Neural cell (in vitro differentiated cells): ENCODE results near the gene COX4I1. TPM values are rescaled to one million over a fixed set of nuclear protein-coding genes. Genes with fewer than 3 reads are reported as not detected.

Experiments
- H2AFZ ChIP-seq: fragments of 200-600, 300-800 bp; sonication (generic), shearing (Covaris generic); 2 replicates; pipeline ENCODE4 v1.6.0; 2014; ENCODE audit warnings: low read depth, mild to moderate bottlenecking, antibody characterized with exemption, low read length, moderate library complexity
- H3F3A ChIP-seq: fragments of 200-600 bp; shearing (Covaris generic); 2 replicates; pipeline ENCODE4 v1.6.1; 2016; ENCODE audit warnings: mild to moderate bottlenecking, moderate library complexity, mixed read lengths, antibody characterized with exemption, low read length; ENCODE audit not compliant: insufficient read depth, poor library complexity, severe bottlenecking
- H3K27ac ChIP-seq: fragments of 200-600, 300-800 bp; sonication (generic), shearing (Covaris generic); 2 replicates; pipeline ENCODE4 v1.5.1; 2014; ENCODE audit warnings: mild to moderate bottlenecking, low read length, moderate library complexity
- H3K27me3 ChIP-seq: fragments of 300-800, 200-600 bp; sonication (generic), shearing (Covaris generic); 2 replicates; pipeline ENCODE4 v1.6.0; 2014; ENCODE audit warnings: mild to moderate bottlenecking, low read depth, low read length, moderate library complexity; ENCODE audit not compliant: insufficient read depth
- H3K36me3 ChIP-seq: fragments of 300-800, 200-600 bp; sonication (generic), shearing (Covaris generic); 2 replicates; pipeline ENCODE4 v1.5.1; 2014; ENCODE audit warnings: mild to moderate bottlenecking, antibody characterized with exemption, low read length, moderate library complexity; ENCODE audit not compliant: insufficient read depth
- H3K4me2 ChIP-seq: fragments of 300-800, 200-600 bp; sonication (generic), shearing (Covaris generic); 2 replicates; pipeline ENCODE4 v1.6.0; 2014; ENCODE audit warnings: mild to moderate bottlenecking, low read length
- H3K4me3 ChIP-seq: fragments of 300-800, 200-600 bp; sonication (generic), shearing (Covaris generic); 2 replicates; pipeline ENCODE4 v1.5.1; 2014; ENCODE audit warnings: mild to moderate bottlenecking, low read length, moderate library complexity
- H3K79me2 ChIP-seq: fragments of 200-600 bp; shearing (Covaris generic); replicated peaks from 2 replicates; pipeline ENCODE4 v1.6.0; 2014; ENCODE audit warnings: mild to moderate bottlenecking, low read length, moderate library complexity; ENCODE audit not compliant: insufficient read depth
- H3K9ac ChIP-seq: fragments of 300-800, 200-600 bp; sonication (generic), shearing (Covaris generic); 2 replicates; pipeline ENCODE4 v1.6.1; 2016; ENCODE audit warnings: mild to moderate bottlenecking, low read length, mixed read lengths
- H3K9me2 ChIP-seq: fragments of 200-600 bp; shearing (Covaris generic); 2 replicates; pipeline ENCODE4 v1.6.1; 2016; ENCODE audit warnings: mild to moderate bottlenecking, low read length, mixed read lengths; ENCODE audit not compliant: insufficient read depth
- H3K9me3 ChIP-seq: fragments of 200-600, 300-800 bp; sonication (generic), shearing (Covaris generic); 2 replicates; pipeline ENCODE4 v1.6.1; 2016; ENCODE audit warnings: mild to moderate bottlenecking, mixed run types, low read length, moderate library complexity, mixed read lengths
- H4K20me1 ChIP-seq: fragments of 200-600 bp; shearing (Covaris generic); 2 replicates; pipeline ENCODE4 v1.6.1; 2016; ENCODE audit warnings: mild to moderate bottlenecking, mixed run types; ENCODE audit not compliant: insufficient read depth
- EP300 ChIP-seq: fragments of 450-650 bp; conservative IDR thresholded peaks from 2 replicates; pipeline ENCODE4 v1.6.1; 2014; ENCODE audit warnings: antibody characterized with exemption, mild to moderate bottlenecking, moderate library complexity; ENCODE audit not compliant: poor library complexity, severe bottlenecking
- EZH2 ChIP-seq: fragments of 200-600, 300-800 bp; shearing (Covaris generic), sonication (generic); IDR thresholded peaks from 2 replicates; pipeline ENCODE4 v1.6.1; 2014; ENCODE audit warnings: antibody characterized with exemption, low read length, borderline replicate concordance, mild to moderate bottlenecking; ENCODE audit not compliant: insufficient read depth, poor library complexity, severe bottlenecking
- MXI1 ChIP-seq: fragments of 450-650 bp; conservative IDR thresholded peaks from 2 replicates; pipeline ENCODE4 v1.6.1; 2014; ENCODE audit warnings: antibody characterized with exemption, mild to moderate bottlenecking; ENCODE audit not compliant: poor library complexity, severe bottlenecking
- POLR2AphosphoS5 ChIP-seq: IDR thresholded peaks from 2 replicates; pipeline ENCODE4 v1.6.1; 2012
- RAD21 ChIP-seq: fragments of 450-650 bp; conservative IDR thresholded peaks from 2 replicates; pipeline ENCODE4 v1.6.1; 2014; ENCODE audit warnings: antibody characterized with exemption, mild to moderate bottlenecking, moderate library complexity
- SMC3 ChIP-seq: fragments of 450-650 bp; conservative IDR thresholded peaks from 2 replicates; pipeline ENCODE4 v1.6.1; 2014; ENCODE audit warnings: antibody characterized with exemption, mild to moderate bottlenecking, moderate library complexity; ENCODE audit not compliant: poor library complexity
- TAF1 ChIP-seq: IDR thresholded peaks from 2 replicates; pipeline ENCODE4 v1.6.1; 2012; ENCODE audit warnings: low read depth
- polyA plus RNA-seq: library from polyadenylated mRNA; depleted of rRNA; stranded (reverse); fragments of >200 nt; gene quantifications from 2 replicates; pipeline ENCODE4 v1.2.3, GENCODE V29; 2014
- TF ChIP-seq, protein P1 (sequence below): fragments of 450-650 bp; IDR thresholded peaks from 2 replicates; pipeline ENCODE4 v1.5.1; 2014; ENCODE audit warnings: antibody characterized with exemption, mild to moderate bottlenecking, moderate library complexity; ENCODE audit not compliant: poor library complexity, severe bottlenecking
- TF ChIP-seq, protein P2 (sequence below): IDR thresholded peaks from 2 replicates; pipeline ENCODE4 v1.6.1; 2012; ENCODE audit warnings: borderline replicate concordance

Gene COX4I1
- polyA plus RNA-seq, 1 donor from 2014 or later, result 709 TPM

- Histone ChIP-seq H3K9ac (no peak overlapping the region), H2AFZ (no peak overlapping the region), H3K9me2 (no peaks in the 10 kb centered on the region), H3K4me3 (no peak overlapping the region), H3K4me2 (no peak overlapping the region), H3F3A (no peaks in the 10 kb centered on the region), H4K20me1 (no peaks in the 10 kb centered on the region), H3K79me2 (no peaks in the 10 kb centered on the region), H3K9me3 (no peaks in the 10 kb centered on the region), H3K27me3 (no peaks in the 10 kb centered on the region), H3K27ac (no peak overlapping the region), H3K36me3 (no peaks in the 10 kb centered on the region)
- TF ChIP-seq TAF1, result no peak
- TF ChIP-seq, protein P1, sequence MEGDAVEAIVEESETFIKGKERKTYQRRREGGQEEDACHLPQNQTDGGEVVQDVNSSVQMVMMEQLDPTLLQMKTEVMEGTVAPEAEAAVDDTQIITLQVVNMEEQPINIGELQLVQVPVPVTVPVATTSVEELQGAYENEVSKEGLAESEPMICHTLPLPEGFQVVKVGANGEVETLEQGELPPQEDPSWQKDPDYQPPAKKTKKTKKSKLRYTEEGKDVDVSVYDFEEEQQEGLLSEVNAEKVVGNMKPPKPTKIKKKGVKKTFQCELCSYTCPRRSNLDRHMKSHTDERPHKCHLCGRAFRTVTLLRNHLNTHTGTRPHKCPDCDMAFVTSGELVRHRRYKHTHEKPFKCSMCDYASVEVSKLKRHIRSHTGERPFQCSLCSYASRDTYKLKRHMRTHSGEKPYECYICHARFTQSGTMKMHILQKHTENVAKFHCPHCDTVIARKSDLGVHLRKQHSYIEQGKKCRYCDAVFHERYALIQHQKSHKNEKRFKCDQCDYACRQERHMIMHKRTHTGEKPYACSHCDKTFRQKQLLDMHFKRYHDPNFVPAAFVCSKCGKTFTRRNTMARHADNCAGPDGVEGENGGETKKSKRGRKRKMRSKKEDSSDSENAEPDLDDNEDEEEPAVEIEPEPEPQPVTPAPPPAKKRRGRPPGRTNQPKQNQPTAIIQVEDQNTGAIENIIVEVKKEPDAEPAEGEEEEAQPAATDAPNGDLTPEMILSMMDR, result no peak
- TF ChIP-seq, protein P2, sequence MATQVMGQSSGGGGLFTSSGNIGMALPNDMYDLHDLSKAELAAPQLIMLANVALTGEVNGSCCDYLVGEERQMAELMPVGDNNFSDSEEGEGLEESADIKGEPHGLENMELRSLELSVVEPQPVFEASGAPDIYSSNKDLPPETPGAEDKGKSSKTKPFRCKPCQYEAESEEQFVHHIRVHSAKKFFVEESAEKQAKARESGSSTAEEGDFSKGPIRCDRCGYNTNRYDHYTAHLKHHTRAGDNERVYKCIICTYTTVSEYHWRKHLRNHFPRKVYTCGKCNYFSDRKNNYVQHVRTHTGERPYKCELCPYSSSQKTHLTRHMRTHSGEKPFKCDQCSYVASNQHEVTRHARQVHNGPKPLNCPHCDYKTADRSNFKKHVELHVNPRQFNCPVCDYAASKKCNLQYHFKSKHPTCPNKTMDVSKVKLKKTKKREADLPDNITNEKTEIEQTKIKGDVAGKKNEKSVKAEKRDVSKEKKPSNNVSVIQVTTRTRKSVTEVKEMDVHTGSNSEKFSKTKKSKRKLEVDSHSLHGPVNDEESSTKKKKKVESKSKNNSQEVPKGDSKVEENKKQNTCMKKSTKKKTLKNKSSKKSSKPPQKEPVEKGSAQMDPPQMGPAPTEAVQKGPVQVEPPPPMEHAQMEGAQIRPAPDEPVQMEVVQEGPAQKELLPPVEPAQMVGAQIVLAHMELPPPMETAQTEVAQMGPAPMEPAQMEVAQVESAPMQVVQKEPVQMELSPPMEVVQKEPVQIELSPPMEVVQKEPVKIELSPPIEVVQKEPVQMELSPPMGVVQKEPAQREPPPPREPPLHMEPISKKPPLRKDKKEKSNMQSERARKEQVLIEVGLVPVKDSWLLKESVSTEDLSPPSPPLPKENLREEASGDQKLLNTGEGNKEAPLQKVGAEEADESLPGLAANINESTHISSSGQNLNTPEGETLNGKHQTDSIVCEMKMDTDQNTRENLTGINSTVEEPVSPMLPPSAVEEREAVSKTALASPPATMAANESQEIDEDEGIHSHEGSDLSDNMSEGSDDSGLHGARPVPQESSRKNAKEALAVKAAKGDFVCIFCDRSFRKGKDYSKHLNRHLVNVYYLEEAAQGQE, result no peak
- no peak for TF ChIP-seq RAD21
- no peak for TF ChIP-seq POLR2AphosphoS5
- TF ChIP-seq EP300, result no peak
- TF ChIP-seq EZH2, result no peak
- no peak for TF ChIP-seq SMC3
- TF ChIP-seq MXI1, result no peak
Measured at GRCh38 chr16:85770741-85771140, 28.8 kb upstream of the COX4I1 start.

DNA sequence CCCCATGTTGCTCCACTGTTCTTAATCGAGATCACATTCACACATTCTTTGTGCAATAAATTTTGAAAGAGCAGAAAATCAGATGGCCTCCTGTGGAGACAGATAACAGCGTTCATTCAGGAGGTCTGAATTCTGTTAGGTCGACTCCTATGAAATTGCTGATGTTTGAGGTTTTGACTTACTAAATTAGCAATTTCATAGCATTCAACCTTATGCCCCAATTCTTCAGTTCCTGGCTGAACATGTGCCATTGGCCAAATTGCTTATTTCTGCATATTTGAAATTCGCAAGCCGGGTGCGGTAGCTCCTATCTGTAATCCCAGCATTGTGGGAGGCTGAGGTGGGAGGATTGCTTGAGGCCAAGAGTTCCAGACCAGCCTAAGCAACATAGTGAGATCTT lies 26.5 kb upstream of the COX4I1 start:
- H3K27ac ChIP-seq, result no peak overlapping the region
- TF ChIP-seq EP300 (no peak), POLR2AphosphoS5 (no peak), MXI1 (no peak), RAD21 (no peak), EZH2 (no peak), SMC3 (no peak), TAF1 (no peak)
- TF ChIP-seq, protein P2, result no peak
- TF ChIP-seq, protein P1, result no peak

More for the DNA sequence above, 26.5 kb upstream of the COX4I1 start:
- no peaks in the 10 kb centered on the region for H4K20me1 ChIP-seq
- H3K79me2 ChIP-seq, result no peaks in the 10 kb centered on the region
- no peaks in the 10 kb centered on the region for H3K9me3 ChIP-seq
- H3K36me3 ChIP-seq, result no peaks in the 10 kb centered on the region
- H3K9me2 ChIP-seq, result no peaks in the 10 kb centered on the region
- H3K9ac ChIP-seq, result no peak overlapping the region
- no peak overlapping the region for H3K4me3 ChIP-seq
- no peak overlapping the region for H2AFZ ChIP-seq
- no peaks in the 10 kb centered on the region for H3F3A ChIP-seq
- no peaks in the 10 kb centered on the region for H3K27me3 ChIP-seq
- H3K4me2 ChIP-seq, result no peak overlapping the region
